HUES48 (cell line): ENCODE data around the gene PRKAG2.

Experiments
- H3K27ac ChIP-seq: one replicate; pipeline ENCODE4 v1.7.0; 2013; ENCODE audit warnings: low read depth, low read length, inconsistent platforms
- H3K27me3 ChIP-seq: 2 replicates; pipeline ENCODE4 v1.6.1; 2013; ENCODE audit warnings: mild to moderate bottlenecking, low read length; ENCODE audit not compliant: control insufficient read depth, insufficient read depth
- H3K36me3 ChIP-seq: 2 replicates; pipeline ENCODE4 v1.6.1; 2013; ENCODE audit warnings: low read length; ENCODE audit not compliant: control insufficient read depth, insufficient read depth
- H3K4me1 ChIP-seq: 2 replicates; pipeline ENCODE4 v1.6.1; 2013; ENCODE audit warnings: mild to moderate bottlenecking, low read length; ENCODE audit not compliant: control insufficient read depth, insufficient read depth
- H3K4me3 ChIP-seq: 2 replicates; pipeline ENCODE4 v1.5.1; 2013; ENCODE audit warnings: mild to moderate bottlenecking, low read depth, low read length
- H3K9ac ChIP-seq: 2 replicates; pipeline ENCODE4 v1.6.1; 2013; ENCODE audit warnings: mild to moderate bottlenecking, low read depth, low read length, moderate library complexity
- H3K9me3 ChIP-seq: 2 replicates; pipeline ENCODE4 v1.6.1; 2013; ENCODE audit warnings: low read length; ENCODE audit not compliant: control insufficient read depth, insufficient read depth

Gene PRKAG2

DNA sequence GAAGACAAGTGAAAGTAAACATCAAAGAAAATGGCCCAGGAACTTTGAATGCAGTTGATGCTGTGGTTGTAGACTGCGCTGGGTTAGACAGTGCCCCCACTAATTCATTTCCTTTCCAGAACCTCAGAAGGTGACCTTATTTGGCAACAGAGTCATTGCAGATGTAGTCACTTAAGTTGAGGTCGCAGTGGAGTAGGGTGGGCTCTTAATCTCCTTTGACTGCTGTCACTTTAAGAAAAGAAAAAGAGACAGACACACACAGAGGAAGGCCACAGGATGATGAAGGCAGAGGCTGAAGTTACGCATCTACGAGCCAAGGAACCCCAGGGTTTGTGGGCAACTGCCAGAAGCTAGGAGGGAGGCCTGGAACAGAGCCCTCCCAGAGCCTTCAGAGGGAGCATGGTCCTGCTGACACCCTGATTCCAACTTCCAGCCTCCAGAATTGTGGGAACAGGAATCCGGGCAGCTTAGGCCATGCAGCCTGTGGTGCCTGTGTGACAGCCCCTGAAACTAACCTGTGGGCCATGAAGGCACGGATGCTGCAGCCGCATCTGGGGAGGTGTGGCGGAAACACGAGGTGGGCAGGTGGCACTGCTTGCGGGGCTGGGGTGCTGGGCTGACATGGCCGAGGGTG is 107.6 kb downstream of the PRKAG2 start:
- H3K9me3 ChIP-seq = no peaks in the 10 kb centered on the region
- H3K4me1 ChIP-seq = no peaks in the 10 kb centered on the region
- no peaks in the 10 kb centered on the region for H3K36me3 ChIP-seq
- no peak overlapping the region for H3K9ac ChIP-seq
- H3K27me3 ChIP-seq = no peaks in the 10 kb centered on the region
- H3K27ac ChIP-seq = no peak overlapping the region
- no peak overlapping the region for H3K4me3 ChIP-seq

DNA sequence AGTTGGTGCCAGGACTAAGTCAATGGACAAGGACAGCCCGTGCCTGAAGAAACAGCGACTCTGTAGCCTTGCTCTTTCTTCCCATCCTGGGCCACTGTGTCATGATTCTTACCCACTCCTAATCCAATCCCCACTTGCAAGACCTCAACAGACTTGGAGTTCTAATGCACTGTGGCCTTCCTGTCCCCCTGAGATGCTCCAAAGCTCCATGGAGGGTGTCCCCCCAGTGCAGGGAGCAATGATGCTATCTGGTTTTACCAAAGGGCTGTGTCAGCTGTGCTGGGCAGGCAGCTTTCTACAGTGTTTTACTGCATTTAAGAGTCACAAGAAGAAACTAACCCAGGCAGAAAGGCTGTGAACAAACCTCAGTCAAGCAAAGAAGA is 108.1 kb downstream of the PRKAG2 start:
- no peak overlapping the region for H3K4me3 ChIP-seq
- no peaks in the 10 kb centered on the region for H3K9me3 ChIP-seq
- H3K27me3 ChIP-seq = no peaks in the 10 kb centered on the region
- H3K4me1 ChIP-seq = no peaks in the 10 kb centered on the region
- no peaks in the 10 kb centered on the region for H3K36me3 ChIP-seq
- no peak overlapping the region for H3K27ac ChIP-seq
- no peak overlapping the region for H3K9ac ChIP-seq

DNA sequence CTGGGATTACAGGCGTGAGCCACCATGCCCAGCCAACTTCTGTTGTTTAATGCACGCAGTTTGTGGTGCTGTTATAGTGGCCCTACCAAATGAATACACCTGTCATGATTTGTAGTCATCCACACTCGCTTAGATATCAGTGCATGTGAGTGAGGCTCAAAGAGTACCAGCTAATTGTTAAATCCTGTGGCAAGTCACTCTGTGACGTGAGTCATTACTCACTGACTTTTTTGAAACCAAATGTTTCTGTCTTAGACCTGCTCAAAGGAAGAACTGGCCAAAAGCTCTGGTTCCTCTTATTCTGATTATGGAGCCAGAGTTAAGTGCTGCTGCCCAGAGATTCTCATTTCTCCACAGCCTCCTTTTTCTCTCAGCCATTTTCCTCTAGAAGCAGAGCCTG is 109.4 kb downstream of the PRKAG2 start:
- H3K4me3 ChIP-seq = no peak overlapping the region
- H3K27ac ChIP-seq = no peak overlapping the region
- no peaks in the 10 kb centered on the region for H3K36me3 ChIP-seq
- no peaks in the 10 kb centered on the region; the same call in 1 of the 2 replicates for H3K4me1 ChIP-seq
- peaks cover 6% of the 10 kb centered on the region; the same call in 1 of the 2 replicates for H3K27me3 ChIP-seq
- no peaks in the 10 kb centered on the region for H3K9me3 ChIP-seq
- H3K9ac ChIP-seq = no peak overlapping the region

DNA sequence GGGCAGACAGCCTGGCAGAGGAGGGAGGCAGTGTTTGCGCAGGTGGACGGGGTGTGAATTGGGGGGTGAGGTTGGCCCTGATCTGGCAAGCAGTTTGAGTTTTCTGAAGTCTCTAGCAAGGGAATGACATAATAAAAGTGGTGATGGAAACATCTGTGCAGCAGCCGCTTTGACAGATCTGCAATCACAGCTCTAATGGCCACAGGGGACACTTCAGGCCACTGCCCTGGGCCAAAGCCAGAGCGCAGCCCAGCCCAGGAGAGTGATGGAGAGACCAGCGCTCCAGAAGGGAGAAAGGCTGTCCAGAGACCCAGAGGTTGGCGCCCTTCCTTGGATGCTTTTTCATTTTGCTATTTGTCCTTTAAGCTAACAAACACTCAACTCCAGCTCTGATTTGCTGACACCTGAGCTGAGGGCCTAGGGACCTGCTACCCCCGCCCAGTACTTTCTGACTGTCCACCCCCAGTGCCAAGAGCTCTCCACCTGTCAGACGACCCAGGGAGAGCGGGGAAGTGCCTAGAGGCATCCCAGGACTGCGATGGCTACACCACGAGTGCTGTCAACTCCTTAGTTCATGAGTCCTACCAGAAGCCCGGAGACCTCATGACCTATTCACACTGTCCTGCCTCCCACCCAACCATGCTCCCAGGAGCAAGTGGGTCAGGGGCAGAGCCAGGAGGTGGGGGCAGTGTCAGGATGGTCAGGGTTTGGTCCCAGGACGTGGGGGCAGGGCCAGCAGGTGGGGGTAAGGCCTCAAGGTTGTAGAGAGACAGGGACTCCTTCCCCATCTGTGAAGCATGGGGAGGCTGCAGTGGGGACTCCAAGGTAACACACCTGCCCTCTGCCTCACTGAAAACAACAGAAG is 112.6 kb downstream of the PRKAG2 start:
- H3K4me3 ChIP-seq = no peak overlapping the region
- no peaks in the 10 kb centered on the region; the same call in 1 of the 2 replicates for H3K4me1 ChIP-seq
- H3K27ac ChIP-seq = no peak overlapping the region
- peaks cover 6% of the 10 kb centered on the region; the same call in 1 of the 2 replicates for H3K27me3 ChIP-seq
- H3K36me3 ChIP-seq = no peaks in the 10 kb centered on the region
- no peaks in the 10 kb centered on the region for H3K9me3 ChIP-seq
- H3K9ac ChIP-seq = no peak overlapping the region

DNA sequence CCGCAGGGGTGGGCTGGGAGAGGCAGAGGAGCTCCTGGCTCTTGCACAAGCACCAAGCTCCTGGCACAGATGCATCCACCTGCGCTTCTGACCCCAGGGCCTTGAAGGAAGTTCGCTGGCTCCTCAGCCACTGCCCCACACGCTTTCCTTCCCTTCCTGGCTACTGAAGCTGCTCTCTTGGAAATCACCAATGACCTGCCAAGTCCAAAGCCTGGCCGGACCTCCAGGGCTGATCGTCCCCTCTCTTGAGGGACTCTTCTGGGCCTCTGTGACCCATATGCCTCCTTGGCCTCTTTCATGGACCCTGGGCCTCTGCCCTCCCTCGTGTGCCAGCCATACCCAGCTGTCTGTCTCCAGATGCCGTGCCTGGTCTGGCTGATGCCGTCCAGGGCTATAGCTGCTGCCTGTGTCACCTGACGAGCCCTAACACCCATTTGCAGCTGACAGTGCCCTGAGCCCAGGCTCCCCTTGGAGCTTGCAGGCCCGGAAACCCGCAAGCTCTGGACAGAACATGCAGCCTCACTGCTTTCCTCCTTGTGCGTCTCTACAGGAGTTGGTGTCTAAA is 113.4 kb downstream of the PRKAG2 start:
- H3K9me3 ChIP-seq = no peaks in the 10 kb centered on the region
- H3K9ac ChIP-seq = no peak overlapping the region

DNA sequence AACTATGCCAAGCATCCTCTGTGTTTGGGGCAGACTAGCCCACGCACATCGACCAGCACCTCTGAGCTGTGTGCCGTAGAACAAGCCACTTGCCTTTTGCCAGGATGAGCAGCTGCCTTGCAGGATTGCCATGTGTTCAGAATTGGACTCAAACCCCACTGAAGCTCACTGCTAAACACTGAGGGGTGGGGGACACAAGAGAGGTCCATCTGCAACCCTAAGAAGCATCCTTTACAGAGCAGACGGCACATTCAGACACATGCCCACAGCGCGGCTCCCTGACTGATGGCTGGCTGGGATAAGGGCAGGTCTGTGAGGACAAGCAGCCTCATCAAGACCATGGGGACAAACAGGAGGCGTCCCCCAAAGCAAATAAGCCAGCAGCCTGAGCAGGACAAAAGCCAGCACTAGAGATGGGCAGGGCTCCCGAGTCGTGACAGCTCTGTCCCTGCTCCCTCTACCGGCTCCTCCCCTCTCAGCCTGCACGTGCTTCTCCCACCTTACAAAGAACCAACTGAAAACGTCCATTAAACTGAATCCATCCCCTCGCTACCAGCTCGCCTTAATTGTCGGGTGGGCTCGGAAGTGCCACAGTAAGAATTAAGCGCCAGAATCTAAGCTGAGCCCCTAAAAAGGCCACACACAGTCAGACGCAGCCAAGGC is 114.2 kb downstream of the PRKAG2 start:
- Histone ChIP-seq H3K9me3 (no peaks in the 10 kb centered on the region), H3K9ac (no peak overlapping the region), H3K36me3 (no peaks in the 10 kb centered on the region), H3K27me3 (peaks cover 6% of the 10 kb centered on the region; the same call in 1 of the 2 replicates), H3K4me3 (no peak overlapping the region), H3K4me1 (peaks cover under 1% of the 10 kb centered on the region; the same call in 1 of the 2 replicates), H3K27ac (no peak overlapping the region)

More for the DNA sequence above, 113.4 kb downstream of the PRKAG2 start:
- Histone ChIP-seq H3K27me3 (peaks cover 6% of the 10 kb centered on the region; the same call in 1 of the 2 replicates), H3K4me1 (no peaks in the 10 kb centered on the region; the same call in 1 of the 2 replicates), H3K4me3 (no peak overlapping the region), H3K36me3 (no peaks in the 10 kb centered on the region), H3K27ac (no peak overlapping the region)

DNA sequence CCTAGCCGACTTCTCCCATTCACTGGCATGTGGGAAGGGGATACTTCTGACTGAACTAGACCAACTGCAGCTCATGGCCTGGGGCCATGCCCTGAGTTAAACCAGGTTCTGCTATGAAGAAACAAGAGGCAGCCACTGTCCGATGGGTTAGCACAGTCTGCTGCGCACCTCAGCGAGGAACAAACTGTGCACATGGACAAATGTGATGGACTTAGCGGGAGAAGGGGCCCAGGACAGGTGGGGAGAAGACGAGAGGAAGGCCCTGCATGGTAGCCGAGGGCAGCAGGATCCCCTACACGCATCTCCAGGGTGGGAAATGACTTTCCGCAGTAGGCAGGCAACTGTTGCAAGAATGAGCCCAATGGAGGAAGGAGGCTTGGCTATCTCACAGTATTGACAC is 115.0 kb downstream of the PRKAG2 start:
- peaks cover 6% of the 10 kb centered on the region; the same call in 1 of the 2 replicates for H3K27me3 ChIP-seq
- no peaks in the 10 kb centered on the region for H3K9me3 ChIP-seq
- H3K4me3 ChIP-seq = no peak overlapping the region
- no peak overlapping the region for H3K9ac ChIP-seq
- peaks cover 8% of the 10 kb centered on the region for H3K4me1 ChIP-seq
- H3K27ac ChIP-seq = no peak overlapping the region
- no peaks in the 10 kb centered on the region for H3K36me3 ChIP-seq

DNA sequence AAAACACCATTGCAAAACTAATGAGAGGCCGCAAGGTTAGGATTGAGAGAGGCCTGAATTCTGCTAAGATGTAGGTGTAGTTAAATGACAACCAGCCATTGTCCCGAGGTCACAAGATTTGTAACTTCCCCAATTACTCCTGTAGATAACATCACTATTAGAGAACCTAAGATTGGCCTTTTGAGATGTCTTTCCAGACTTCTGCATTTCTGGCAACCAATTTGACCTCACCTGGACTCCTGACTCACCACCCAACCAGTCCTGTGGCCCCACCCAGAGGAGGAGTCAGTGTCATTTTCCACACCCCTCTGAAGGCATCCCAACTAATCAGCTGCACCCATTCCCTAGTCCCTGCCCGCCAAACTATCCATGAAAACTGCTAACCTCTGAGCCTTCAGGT is 115.7 kb downstream of the PRKAG2 start:
- peaks cover 16% of the 10 kb centered on the region for H3K4me1 ChIP-seq
- no peak overlapping the region for H3K27ac ChIP-seq
- no peaks in the 10 kb centered on the region for H3K9me3 ChIP-seq
- no peaks in the 10 kb centered on the region for H3K36me3 ChIP-seq
- peaks cover 6% of the 10 kb centered on the region; the same call in 1 of the 2 replicates for H3K27me3 ChIP-seq
- no peak overlapping the region for H3K4me3 ChIP-seq
- H3K9ac ChIP-seq = no peak overlapping the region

DNA sequence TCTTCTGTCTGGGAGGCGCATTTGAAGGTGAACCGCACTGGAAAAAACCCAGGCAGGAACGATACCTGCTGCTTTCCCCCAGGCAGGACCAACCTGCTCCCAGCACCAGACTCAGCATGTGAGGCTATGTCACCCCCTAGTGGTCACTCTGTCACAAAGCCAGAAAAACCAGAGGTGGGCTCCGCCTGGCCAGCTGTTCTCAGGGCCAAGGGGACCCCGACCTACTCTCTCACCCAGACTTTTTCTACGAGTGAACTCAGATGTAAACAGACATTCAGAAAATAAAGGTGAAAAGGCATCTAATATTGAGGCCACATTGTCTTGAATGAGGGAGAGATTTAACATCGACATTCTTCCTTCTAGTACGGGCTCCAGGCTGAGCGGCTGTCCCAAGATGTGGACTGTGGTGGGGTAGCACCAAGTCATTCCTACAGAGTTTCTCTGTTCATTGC is 117.3 kb downstream of the PRKAG2 start:
- H3K36me3 ChIP-seq = no peaks in the 10 kb centered on the region
- no peak overlapping the region for H3K4me3 ChIP-seq
- H3K9me3 ChIP-seq = no peaks in the 10 kb centered on the region
- peaks cover 23% of the 10 kb centered on the region for H3K4me1 ChIP-seq
- H3K27me3 ChIP-seq = peaks cover 6% of the 10 kb centered on the region; the same call in 1 of the 2 replicates
- no peak overlapping the region for H3K9ac ChIP-seq
- no peak overlapping the region for H3K27ac ChIP-seq

DNA sequence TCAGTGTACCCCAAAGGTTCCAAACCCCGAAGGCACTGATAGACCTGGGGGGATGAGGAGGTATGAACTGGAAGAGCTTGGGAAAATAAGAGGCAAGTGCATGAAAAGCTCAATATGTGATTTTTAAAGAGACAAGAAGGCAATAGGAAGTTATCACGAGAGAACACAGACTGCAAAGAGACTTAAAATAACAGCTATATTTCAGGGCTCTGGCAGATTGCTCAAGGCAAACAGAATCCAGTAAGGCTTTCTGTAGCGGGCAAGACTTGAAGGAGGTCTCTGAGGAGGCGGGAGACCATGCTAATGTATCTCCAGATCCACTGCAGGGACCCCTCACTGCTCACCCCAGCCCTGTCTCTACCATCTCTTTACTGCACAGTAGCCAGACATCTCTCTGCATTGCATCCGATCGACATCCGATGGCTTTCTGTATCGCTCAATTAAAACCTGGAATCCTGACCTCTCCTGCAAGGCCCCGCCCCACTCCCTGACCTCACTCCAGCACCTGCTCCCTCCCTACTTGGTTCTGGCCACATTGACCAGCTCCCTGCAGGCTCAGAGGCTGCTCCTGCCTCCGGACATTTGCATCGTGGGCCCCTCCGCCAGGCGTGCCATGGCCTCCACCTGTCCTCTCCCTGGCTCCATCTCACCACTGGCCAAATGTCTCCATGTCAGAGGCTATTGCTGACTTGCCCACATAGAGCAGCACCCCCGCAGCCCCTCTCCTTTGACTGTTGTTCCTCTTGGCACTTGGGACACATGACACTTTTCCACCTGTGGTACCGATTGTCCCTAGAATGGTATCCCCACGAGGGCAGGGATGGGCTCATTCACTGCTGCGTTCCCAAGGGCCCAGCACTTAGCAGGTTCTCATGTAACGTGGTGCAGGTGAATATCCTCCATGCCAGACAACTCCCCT is 118.0 kb downstream of the PRKAG2 start:
- no peak overlapping the region for H3K4me3 ChIP-seq

More for the DNA sequence above, 118.0 kb downstream of the PRKAG2 start:
- Histone ChIP-seq H3K27ac (no peak overlapping the region), H3K36me3 (no peaks in the 10 kb centered on the region), H3K27me3 (peaks cover 6% of the 10 kb centered on the region; the same call in 1 of the 2 replicates), H3K4me1 (peaks cover 23% of the 10 kb centered on the region), H3K9me3 (no peaks in the 10 kb centered on the region), H3K9ac (no peak overlapping the region)
